Fibroblast of lung (primary cell): ENCODE data around the gene APMAP.

Source experiments
- EZH2 ChIP-seq: IDR thresholded peaks from 2 replicates; pipeline ENCODE4 v1.5.1; 2012; ENCODE audit warnings: low read length, control low read depth, mild to moderate bottlenecking; ENCODE audit errors: missing control alignments
- TF ChIP-seq, protein P1 (sequence below), 2 donors: IDR thresholded peaks in 1 of 2; conservative IDR thresholded peaks in 1 of 2; 1 replicate in 1 of 2; 2 replicates in 1 of 2; pipeline ENCODE4 v1.5.1; 2011 to 2012; ENCODE audit warnings: low read length in 2 of 2, control low read depth in 1 of 2, inconsistent platforms in 1 of 2, low read depth in 1 of 2, mild to moderate bottlenecking in 1 of 2

DNA sequence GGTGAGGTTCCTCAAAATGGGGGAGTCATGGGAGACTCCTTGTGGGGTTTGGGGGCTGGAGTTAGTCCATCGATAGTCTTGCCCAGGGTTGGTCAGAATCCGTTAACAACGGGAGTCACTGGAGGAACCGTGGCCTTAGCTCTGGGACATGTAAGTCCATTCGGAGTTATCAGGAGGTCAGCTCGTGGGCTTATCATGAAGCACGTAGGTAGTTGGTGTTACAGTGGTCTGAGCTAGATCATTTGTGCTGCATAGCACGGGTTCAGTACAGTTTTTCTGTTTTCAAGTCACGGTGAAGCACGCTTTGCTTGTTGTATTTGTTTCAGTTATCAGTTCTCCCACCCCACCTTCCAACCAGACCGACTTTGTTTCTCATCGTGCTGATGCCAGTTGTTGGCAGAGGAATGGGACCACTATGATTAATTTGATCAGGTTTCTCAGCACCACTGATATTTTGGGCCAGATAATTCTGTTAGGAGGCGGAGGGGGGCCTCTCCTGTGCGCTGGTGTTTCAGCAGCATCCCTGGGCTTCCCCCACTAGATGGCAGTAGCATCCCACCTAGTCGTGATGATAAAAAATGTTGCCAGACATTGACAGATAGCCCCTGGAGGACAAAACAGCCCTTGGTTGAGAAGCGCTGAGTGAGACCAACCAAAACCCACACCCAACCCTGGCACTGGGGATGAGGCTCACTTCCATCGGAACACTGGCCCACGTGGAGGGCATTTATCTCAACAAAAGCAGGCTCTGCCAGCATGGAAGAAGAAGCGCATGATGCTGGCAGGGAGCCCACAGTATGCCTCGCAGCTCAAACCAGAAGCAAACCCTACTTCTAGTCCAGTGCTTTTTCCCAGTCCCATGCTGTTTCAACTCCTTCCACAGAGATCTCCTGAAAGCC lies 2.2 kb upstream of the APMAP start:
- TF ChIP-seq, protein P1, sequence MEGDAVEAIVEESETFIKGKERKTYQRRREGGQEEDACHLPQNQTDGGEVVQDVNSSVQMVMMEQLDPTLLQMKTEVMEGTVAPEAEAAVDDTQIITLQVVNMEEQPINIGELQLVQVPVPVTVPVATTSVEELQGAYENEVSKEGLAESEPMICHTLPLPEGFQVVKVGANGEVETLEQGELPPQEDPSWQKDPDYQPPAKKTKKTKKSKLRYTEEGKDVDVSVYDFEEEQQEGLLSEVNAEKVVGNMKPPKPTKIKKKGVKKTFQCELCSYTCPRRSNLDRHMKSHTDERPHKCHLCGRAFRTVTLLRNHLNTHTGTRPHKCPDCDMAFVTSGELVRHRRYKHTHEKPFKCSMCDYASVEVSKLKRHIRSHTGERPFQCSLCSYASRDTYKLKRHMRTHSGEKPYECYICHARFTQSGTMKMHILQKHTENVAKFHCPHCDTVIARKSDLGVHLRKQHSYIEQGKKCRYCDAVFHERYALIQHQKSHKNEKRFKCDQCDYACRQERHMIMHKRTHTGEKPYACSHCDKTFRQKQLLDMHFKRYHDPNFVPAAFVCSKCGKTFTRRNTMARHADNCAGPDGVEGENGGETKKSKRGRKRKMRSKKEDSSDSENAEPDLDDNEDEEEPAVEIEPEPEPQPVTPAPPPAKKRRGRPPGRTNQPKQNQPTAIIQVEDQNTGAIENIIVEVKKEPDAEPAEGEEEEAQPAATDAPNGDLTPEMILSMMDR (conservative IDR thresholded peaks at IDR 0.05 in 1 of 2, IDR thresholded peaks at IDR 0.05 in 1 of 2; ENCODE audit: low read depth in 1 of 2, low read length in 2 of 2): peak; percentile 93 to 96
- TF ChIP-seq EZH2: no peak
